Type B pancreatic cell (in vitro differentiated cells): Measurements from ENCODE around the gene PRDM15. TPM values are rescaled to one million over a fixed set of nuclear protein-coding genes. Genes with fewer than 3 reads are reported as not detected.

Experiments used
- DNase-seq: peaks from one replicate; pipeline ENCODE4 v3.0.0; 2021; ENCODE audit warnings: mixed read lengths; ENCODE audit not compliant: unreplicated experiment; ENCODE audit errors: extremely low spot score
- H3K27ac Mint-ChIP-seq: 2 replicates; pipeline ENCODE4 v1.8.0; 2021; ENCODE audit warnings: mild to moderate bottlenecking, mixed read lengths
- H3K27me3 Mint-ChIP-seq: 2 replicates; pipeline ENCODE4 v1.8.0; 2021; ENCODE audit warnings: mixed read lengths
- H3K36me3 Mint-ChIP-seq: 2 replicates; pipeline ENCODE4 v1.8.0; 2021; ENCODE audit warnings: mixed read lengths
- H3K4me1 Mint-ChIP-seq: one replicate; pipeline ENCODE4 v1.8.0; 2021; ENCODE audit warnings: mixed read lengths; ENCODE audit not compliant: unreplicated experiment
- H3K4me3 Mint-ChIP-seq: 2 replicates; pipeline ENCODE4 v1.8.0; 2021; ENCODE audit warnings: mild to moderate bottlenecking, mixed read lengths
- H3K9me3 Mint-ChIP-seq: 2 replicates; pipeline ENCODE4 v1.8.0; 2021; ENCODE audit warnings: mixed read lengths
- total RNA-seq: library from RNA; stranded (reverse); gene quantifications from 2 replicates; pipeline ENCODE4 v1.2.1, GENCODE V29; 2021; ENCODE audit warnings: low replicate concordance
- TF ChIP-seq, protein P1 (sequence below): fragments of 200-600 bp; sonication (generic); conservative IDR thresholded peaks from 2 replicates; pipeline ENCODE4 v1.5.0; 2021; ENCODE audit warnings: antibody characterized with exemption, mild to moderate bottlenecking

Gene PRDM15
- total RNA-seq, 1 donor from 2014 or later = 8.8 TPM

DNA sequence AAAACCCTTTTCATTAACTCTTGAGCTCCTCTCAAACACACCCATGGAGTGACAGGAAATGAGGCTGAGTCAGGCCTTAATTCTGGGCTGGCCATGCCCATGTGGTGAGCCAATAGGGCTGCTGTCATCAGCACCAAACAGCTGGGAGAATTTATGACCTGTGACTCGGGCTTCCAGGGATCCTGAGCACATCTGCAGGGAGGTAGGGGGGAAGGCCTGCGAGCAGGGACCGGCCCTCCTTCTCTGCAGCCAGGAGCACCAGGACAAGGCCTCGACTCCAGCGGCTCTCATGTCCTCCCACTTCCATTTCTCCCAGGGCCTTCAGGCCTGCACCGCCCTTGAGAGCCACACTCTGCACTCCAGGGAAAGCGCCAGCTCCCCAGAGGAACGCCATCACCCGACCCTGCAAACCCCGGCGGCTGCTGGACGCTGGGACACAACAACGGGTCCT, 126.9 kb downstream of the PRDM15 start:
- Mint-ChIP-seq H3K9me3 (no peaks in the 10 kb centered on the region), H3K27ac (peak overlapping the region; percentile 90), H3K4me1 (peaks cover 46% of the 10 kb centered on the region), H3K27me3 (no peaks in the 10 kb centered on the region), H3K4me3 (peak overlapping the region; percentile 77), H3K36me3 (peaks cover 3% of the 10 kb centered on the region)
- TF ChIP-seq, protein P1, sequence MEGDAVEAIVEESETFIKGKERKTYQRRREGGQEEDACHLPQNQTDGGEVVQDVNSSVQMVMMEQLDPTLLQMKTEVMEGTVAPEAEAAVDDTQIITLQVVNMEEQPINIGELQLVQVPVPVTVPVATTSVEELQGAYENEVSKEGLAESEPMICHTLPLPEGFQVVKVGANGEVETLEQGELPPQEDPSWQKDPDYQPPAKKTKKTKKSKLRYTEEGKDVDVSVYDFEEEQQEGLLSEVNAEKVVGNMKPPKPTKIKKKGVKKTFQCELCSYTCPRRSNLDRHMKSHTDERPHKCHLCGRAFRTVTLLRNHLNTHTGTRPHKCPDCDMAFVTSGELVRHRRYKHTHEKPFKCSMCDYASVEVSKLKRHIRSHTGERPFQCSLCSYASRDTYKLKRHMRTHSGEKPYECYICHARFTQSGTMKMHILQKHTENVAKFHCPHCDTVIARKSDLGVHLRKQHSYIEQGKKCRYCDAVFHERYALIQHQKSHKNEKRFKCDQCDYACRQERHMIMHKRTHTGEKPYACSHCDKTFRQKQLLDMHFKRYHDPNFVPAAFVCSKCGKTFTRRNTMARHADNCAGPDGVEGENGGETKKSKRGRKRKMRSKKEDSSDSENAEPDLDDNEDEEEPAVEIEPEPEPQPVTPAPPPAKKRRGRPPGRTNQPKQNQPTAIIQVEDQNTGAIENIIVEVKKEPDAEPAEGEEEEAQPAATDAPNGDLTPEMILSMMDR = no peak
- DNase-seq = no peak

DNA sequence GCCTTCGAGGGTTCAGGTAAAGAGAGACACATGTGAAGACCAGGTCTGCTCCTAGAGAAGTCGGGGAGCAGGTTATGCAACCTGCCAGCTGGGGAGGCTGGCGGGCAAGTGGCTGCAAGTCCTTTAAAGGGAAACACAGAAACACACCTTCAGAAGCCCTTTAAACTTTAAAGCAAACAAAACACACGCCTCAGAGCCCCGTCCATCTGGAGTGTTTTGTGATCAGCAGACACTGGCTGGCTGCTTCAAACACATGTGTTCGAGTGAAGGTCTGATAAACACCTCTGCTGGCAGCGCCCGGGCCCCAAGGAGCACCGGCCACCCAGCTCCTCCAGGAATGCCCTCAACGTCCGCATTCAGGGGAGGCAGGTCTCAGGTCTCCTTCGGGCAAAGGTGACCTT, 127.5 kb downstream of the PRDM15 start:
- H3K4me1 Mint-ChIP-seq = peaks cover 46% of the 10 kb centered on the region
- H3K27ac Mint-ChIP-seq = peak overlapping the region; percentile 90
- H3K4me3 Mint-ChIP-seq = peak overlapping the region; percentile 77
- H3K27me3 Mint-ChIP-seq = no peaks in the 10 kb centered on the region
- DNase-seq = no peak
- TF ChIP-seq, protein P1 = no peak
- no peaks in the 10 kb centered on the region for H3K9me3 Mint-ChIP-seq
- peaks cover under 1% of the 10 kb centered on the region for H3K36me3 Mint-ChIP-seq

DNA sequence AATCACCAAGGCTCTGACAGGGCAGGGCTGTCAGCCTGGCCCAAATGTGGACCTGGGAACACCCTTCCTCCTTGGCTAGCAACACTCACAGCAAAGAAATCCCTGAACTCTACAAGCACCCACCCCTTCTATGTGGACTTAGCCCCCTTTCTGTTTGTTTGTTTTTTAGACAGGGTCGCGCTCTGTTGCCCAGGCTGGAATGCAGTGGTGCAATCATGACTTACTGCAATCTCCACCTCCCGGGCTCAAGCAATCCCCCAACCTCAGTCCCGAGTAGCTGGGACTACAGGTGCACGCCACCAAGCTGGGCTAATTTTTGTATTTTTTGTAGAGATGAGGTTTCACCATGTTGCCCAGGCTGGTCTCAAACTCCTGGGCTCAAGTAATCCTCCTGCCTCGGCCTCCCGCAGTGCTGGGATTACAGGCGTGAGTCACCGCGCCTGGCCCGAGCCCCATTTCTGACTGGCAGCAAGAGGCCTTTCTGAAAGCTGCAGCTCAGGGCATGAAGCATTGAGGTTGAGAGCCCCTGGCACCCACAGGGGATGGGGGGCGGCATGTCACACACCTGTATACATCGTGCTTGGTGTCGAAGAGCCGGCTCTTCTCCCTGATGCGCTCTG, 128.5 kb downstream of the PRDM15 start:
- Mint-ChIP-seq H3K9me3 (no peaks in the 10 kb centered on the region), H3K4me3 (peak overlapping the region; percentile 77), H3K27me3 (no peaks in the 10 kb centered on the region), H3K36me3 (no peaks in the 10 kb centered on the region), H3K27ac (peak overlapping the region; percentile 90), H3K4me1 (peaks cover 46% of the 10 kb centered on the region)
- DNase-seq = no peak
- TF ChIP-seq, protein P1 = no peak

DNA sequence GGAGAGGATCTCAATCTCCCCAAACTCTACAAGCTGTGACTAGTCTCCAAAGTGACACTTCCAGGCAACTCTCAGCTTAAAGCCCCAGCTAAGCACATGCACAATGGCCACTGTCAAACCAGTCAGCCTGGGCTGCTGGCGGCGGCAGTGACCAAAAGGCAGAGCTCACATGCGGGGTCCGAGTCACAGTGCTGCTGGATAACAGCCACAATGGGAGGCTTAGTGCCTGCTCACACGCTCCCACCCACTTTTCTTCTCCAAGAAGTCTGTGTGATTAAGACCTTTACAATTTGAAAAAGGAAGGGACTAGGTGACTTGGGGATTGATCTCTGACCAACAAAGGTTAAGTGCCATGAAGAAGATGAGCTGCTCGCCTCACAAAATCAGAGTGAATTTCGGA, 129.1 kb downstream of the PRDM15 start:
- DNase-seq = no peak
- Mint-ChIP-seq H3K27me3 (no peaks in the 10 kb centered on the region), H3K36me3 (no peaks in the 10 kb centered on the region), H3K4me1 (peaks cover 42% of the 10 kb centered on the region), H3K9me3 (no peaks in the 10 kb centered on the region), H3K27ac (peak overlapping the region; percentile 21), H3K4me3 (no peak overlapping the region)
- TF ChIP-seq, protein P1 = no peak

DNA sequence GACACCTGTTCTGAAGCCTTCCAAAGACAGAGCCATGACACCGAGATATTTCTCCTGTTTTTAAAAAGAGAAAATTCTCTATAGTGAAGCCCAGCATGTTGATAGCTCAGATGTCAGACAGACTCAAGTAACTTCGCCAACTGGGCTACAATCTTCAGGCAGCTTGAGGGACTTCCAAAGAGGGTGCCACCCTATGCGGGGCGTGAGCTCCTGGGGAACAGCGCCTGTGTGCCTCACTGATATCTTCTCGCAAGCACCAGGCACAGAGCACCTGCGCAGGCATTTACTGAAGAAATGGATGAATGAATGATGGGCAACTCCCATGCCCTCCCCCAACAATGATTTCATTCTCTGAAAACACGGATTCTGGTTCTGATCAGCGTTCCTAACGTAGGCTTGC, 129.9 kb downstream of the PRDM15 start:
- DNase-seq = no peak
- H3K4me1 Mint-ChIP-seq = peaks cover 36% of the 10 kb centered on the region
- no peak overlapping the region for H3K4me3 Mint-ChIP-seq
- H3K27me3 Mint-ChIP-seq = no peaks in the 10 kb centered on the region
- no peaks in the 10 kb centered on the region for H3K9me3 Mint-ChIP-seq
- TF ChIP-seq, protein P1 = no peak
- no peak overlapping the region for H3K27ac Mint-ChIP-seq
- H3K36me3 Mint-ChIP-seq = peaks cover 2% of the 10 kb centered on the region

Other genes with a start within 250 kb of the PRDM15 start
- 13.7 and 30.3 TPM in 2 replicates for gene RIPK4, start 112.3 kb downstream of the PRDM15 start, total RNA-seq
- 20.5 and 32.3 TPM in 2 replicates for gene C2CD2, start 74.7 kb upstream of the PRDM15 start, total RNA-seq
- 19.9 and 23.4 TPM in 2 replicates for gene ZBTB21, start 131.0 kb upstream of the PRDM15 start, total RNA-seq
- 0.36 and 1.0 TPM in 2 replicates for gene UMODL1, start 192.0 kb upstream of the PRDM15 start, total RNA-seq